OCI-LY1 (cell line): ENCODE results near the gene KRTAP3-2.

Source experiments
- H2AFZ ChIP-seq: fragments of 200-600 bp; sonication (generic), shearing (Covaris generic); 2 replicates; pipeline ENCODE4 v1.6.0; 2014; ENCODE audit warnings: antibody characterized with exemption, mild to moderate bottlenecking, low read length
- H3F3A ChIP-seq: fragments of 200-600 bp; sonication (generic), shearing (Covaris generic); 2 replicates; pipeline ENCODE4 v1.6.0; 2014; ENCODE audit warnings: mild to moderate bottlenecking, antibody characterized with exemption, low read length, moderate library complexity; ENCODE audit not compliant: insufficient read depth
- H3K27ac ChIP-seq: fragments of 200-600 bp; sonication (generic); 2 replicates; pipeline ENCODE4 v1.5.1; 2014; ENCODE audit warnings: low read length, mixed run types, mild to moderate bottlenecking, low read depth; ENCODE audit not compliant: poor library complexity, severe bottlenecking
- H3K27me3 ChIP-seq: fragments of 200-600 bp; sonication (generic); 2 replicates; pipeline ENCODE4 v1.6.0; 2014; ENCODE audit warnings: antibody characterized with exemption, mild to moderate bottlenecking, low read length, moderate library complexity; ENCODE audit not compliant: insufficient read depth
- H3K36me3 ChIP-seq: fragments of 200-600 bp; sonication (generic); 2 replicates; pipeline ENCODE4 v1.6.1; 2014; ENCODE audit warnings: mild to moderate bottlenecking, antibody characterized with exemption, low read length, moderate library complexity, mixed read lengths; ENCODE audit not compliant: insufficient read depth
- H3K4me1 ChIP-seq: fragments of 200-600 bp; sonication (generic); 2 replicates; pipeline ENCODE4 v1.5.1; 2014; ENCODE audit warnings: mild to moderate bottlenecking, low read length, moderate library complexity; ENCODE audit not compliant: insufficient read depth, severe bottlenecking
- H3K4me2 ChIP-seq: fragments of 200-600 bp; sonication (generic), shearing (Covaris generic); 2 replicates; pipeline ENCODE4 v1.6.1; 2014; ENCODE audit warnings: low read length
- H3K4me3 ChIP-seq: fragments of 200-600 bp; sonication (generic); 2 replicates; pipeline ENCODE4 v1.5.1; 2014; ENCODE audit warnings: low read length, low read depth, mild to moderate bottlenecking, mixed read lengths; ENCODE audit not compliant: poor library complexity, severe bottlenecking
- H3K79me2 ChIP-seq: fragments of 200-600 bp; shearing (Covaris generic); 2 replicates; pipeline ENCODE4 v1.6.1; 2016; ENCODE audit warnings: mixed run types, low read length, mixed read lengths; ENCODE audit not compliant: insufficient read depth
- H3K9ac ChIP-seq: fragments of 200-600 bp; sonication (generic), shearing (Covaris generic); 2 replicates; pipeline ENCODE4 v1.6.1; 2014; ENCODE audit warnings: mild to moderate bottlenecking, low read length, mixed read lengths
- H3K9me2 ChIP-seq: fragments of 200-600 bp; sonication (generic), shearing (Covaris generic); 2 replicates; pipeline ENCODE4 v1.6.1; 2014; ENCODE audit warnings: low read depth, mild to moderate bottlenecking, low read length, mixed read lengths
- H3K9me3 ChIP-seq: fragments of 200-600 bp; shearing (Covaris generic); 2 replicates; pipeline ENCODE4 v1.6.1; 2014; ENCODE audit warnings: low read length, mixed read lengths
- H4K20me1 ChIP-seq: fragments of 200-600 bp; sonication (generic), shearing (Covaris generic); 2 replicates; pipeline ENCODE4 v1.6.0; 2016; ENCODE audit warnings: mild to moderate bottlenecking, low read length; ENCODE audit not compliant: insufficient read depth
- CTCF ChIP-seq: fragments of 200-600 bp; sonication (generic), shearing (Covaris generic); IDR thresholded peaks from 2 replicates; pipeline ENCODE4 v1.5.1; 2017; ENCODE audit warnings: mild to moderate bottlenecking, antibody characterized with exemption, low read length, moderate library complexity, mixed read lengths
- EZH2 ChIP-seq: fragments of 200-600 bp; sonication (generic), shearing (Covaris generic); IDR thresholded peaks from 2 replicates; pipeline ENCODE4 v1.8.0; 2017; ENCODE audit warnings: borderline replicate concordance, mixed run types, mild to moderate bottlenecking, antibody characterized with exemption, low read length, moderate library complexity, mixed read lengths

KRTAP3-2 gene

GRCh38 chr17:41016578-41017215 lies 17.0 kb upstream of the KRTAP3-2 start:
- H3K27ac ChIP-seq = no peak overlapping the region
- H3K9me3 ChIP-seq = no peaks in the 10 kb centered on the region
- no peaks in the 10 kb centered on the region for H3K4me1 ChIP-seq
- H3K9me2 ChIP-seq = no peaks in the 10 kb centered on the region
- no peaks in the 10 kb centered on the region for H4K20me1 ChIP-seq
- no peak for TF ChIP-seq EZH2
- TF ChIP-seq CTCF = no peak
- H3K27me3 ChIP-seq = no peaks in the 10 kb centered on the region
- no peaks in the 10 kb centered on the region for H3K36me3 ChIP-seq
- no peaks in the 10 kb centered on the region for H3F3A ChIP-seq
- H3K4me2 ChIP-seq = no peak overlapping the region
- no peak overlapping the region for H3K9ac ChIP-seq
- no peak overlapping the region for H3K4me3 ChIP-seq
- no peak overlapping the region for H2AFZ ChIP-seq
- H3K79me2 ChIP-seq = no peaks in the 10 kb centered on the region

- Histone ChIP-seq H3K4me1 (no peaks in the 10 kb centered on the region), H3K9me3 (no peaks in the 10 kb centered on the region), H2AFZ (no peak overlapping the region), H4K20me1 (no peaks in the 10 kb centered on the region), H3K27ac (no peak overlapping the region), H3K4me2 (no peak overlapping the region), H3K27me3 (no peaks in the 10 kb centered on the region), H3F3A (no peaks in the 10 kb centered on the region), H3K9me2 (no peaks in the 10 kb centered on the region), H3K79me2 (no peaks in the 10 kb centered on the region), H3K36me3 (no peaks in the 10 kb centered on the region), H3K4me3 (no peak overlapping the region), H3K9ac (no peak overlapping the region)
- TF ChIP-seq CTCF (no peak), EZH2 (no peak)
Measured at GRCh38 chr17:41015454-41015853, 15.7 kb upstream of the KRTAP3-2 start.

- no peak overlapping the region for H3K4me2 ChIP-seq
- no peaks in the 10 kb centered on the region for H3K79me2 ChIP-seq
- no peak overlapping the region for H3K27ac ChIP-seq
- H3K4me1 ChIP-seq = no peaks in the 10 kb centered on the region
- no peak overlapping the region for H3K4me3 ChIP-seq
- no peaks in the 10 kb centered on the region for H3K36me3 ChIP-seq
- H3K9me3 ChIP-seq = no peaks in the 10 kb centered on the region
- H3K9ac ChIP-seq = no peak overlapping the region
- no peaks in the 10 kb centered on the region for H3K9me2 ChIP-seq
- H3F3A ChIP-seq = no peaks in the 10 kb centered on the region
- H4K20me1 ChIP-seq = no peaks in the 10 kb centered on the region
- no peaks in the 10 kb centered on the region for H3K27me3 ChIP-seq
- TF ChIP-seq EZH2 = no peak
- TF ChIP-seq CTCF = no peak
- no peak overlapping the region for H2AFZ ChIP-seq
Measured at GRCh38 chr17:41013606-41014005, 13.9 kb upstream of the KRTAP3-2 start.
